ENCODE data around the gene ADAMTS7.
"Not testable (repeated sequence)": the region's sequence is repeated elsewhere in the genome, so short reads cannot be mapped to it uniquely, and the experiment has no call there.

The ADAMTS7 gene

GRCh38 chr15:78765154-78765860 is 46.0 kb downstream of the ADAMTS7 start:
- not testable (repeated sequence) for DNase-seq

DNA sequence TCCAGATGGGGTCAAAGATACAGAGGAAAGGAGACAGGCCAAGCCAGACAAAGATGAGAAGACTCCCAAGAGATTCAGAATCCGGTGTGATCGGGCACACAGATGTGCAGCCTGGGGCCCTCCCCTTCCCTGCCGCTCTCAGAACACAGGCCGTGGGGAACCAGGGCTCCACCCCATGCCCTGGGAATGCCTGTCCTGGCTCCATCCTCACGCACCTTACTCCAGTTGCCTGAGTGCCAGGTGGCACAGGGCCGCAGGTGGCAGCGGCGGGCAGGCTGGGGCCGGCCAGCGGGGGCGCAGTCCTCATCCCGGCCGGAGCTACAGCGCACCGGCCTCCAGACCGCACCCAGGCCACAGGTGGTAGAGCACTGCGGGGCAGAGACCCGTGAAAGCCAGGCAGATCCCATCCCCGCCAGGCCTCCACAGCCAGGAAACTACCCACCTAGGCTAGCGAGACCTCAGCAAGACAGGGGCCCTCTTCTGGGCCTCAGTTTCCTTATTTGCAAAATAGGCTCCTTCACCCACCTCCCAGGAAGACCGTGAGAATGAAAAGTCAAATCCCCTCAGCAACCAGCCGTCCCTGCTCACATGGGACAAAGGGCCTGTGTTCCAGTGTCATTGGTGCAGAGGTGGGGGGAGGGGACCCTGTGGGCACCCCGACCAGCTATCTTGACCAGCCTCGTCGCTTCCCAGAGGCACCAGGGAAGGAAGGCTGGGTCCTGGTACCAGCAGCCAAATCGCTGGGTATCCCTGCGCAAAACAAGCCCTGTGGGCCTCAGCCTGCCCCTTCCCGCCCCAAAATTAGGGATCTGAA is 46.7 kb downstream of the ADAMTS7 start:
- DNase-seq, result not testable (repeated sequence)

GRCh38 chr15:78763796-78764241 is 47.4 kb downstream of the ADAMTS7 start:
- no peak for DNase-seq

DNA sequence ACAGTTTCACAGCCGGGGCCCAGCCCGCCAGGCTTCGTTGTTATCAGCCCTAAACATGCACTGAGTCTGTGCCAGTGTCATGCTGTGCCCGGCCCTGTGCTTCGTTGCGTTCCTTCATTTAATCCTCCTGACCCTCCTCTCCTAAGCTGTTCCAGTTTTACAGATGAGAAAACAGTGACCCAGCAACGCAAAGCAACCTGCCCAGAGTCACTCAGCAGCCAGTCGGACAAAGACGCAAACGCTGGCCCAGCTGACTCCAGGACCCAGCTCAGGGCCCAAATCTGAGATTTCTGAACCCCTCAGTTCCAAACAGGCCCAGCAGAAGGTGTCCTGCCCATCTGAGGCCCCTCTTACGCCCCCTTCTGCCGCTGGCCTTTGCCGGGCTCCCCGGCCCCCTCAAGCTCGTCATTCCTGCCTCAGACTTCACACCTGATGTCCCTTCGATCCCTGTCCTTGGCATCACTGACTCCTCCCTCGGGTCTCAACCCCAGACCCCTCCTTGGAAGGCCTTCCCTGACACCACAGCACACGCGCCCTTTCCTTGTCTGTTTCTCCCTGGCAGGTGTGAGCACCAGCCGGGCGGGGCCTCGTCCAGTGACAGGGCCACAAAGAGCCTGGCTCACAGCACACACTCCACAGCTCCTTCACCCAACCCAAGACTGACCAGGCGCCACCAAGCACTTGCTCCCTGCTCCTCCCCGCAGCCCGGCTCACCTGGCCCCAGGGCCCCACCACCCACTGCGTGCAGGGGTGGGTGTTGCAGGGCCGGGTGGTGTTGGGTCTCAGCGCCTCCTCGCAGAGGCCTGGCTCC is 48.1 kb downstream of the ADAMTS7 start:
- DNase-seq, result no peak

- DNase-seq, result not testable (repeated sequence)
Observed at GRCh38 chr15:78762386-78762961, 48.8 kb downstream of the ADAMTS7 start.

- no peak for DNase-seq
Observed at GRCh38 chr15:78761891-78762385, 49.3 kb downstream of the ADAMTS7 start.

- DNase-seq, result peak; percentile 74
Observed at GRCh38 chr15:78761475-78761874, 49.8 kb downstream of the ADAMTS7 start.

- DNase-seq, result no peak
Observed at GRCh38 chr15:78761020-78761419, 50.2 kb downstream of the ADAMTS7 start.

- DNase-seq, result not testable (repeated sequence)
Observed at GRCh38 chr15:78760091-78760882, 51.0 kb downstream of the ADAMTS7 start.

- DNase-seq, result not testable (repeated sequence)
Observed at GRCh38 chr15:78759361-78759998, 51.8 kb downstream of the ADAMTS7 start.

GRCh38 chr15:78758486-78759200 is 52.6 kb downstream of the ADAMTS7 start:
- DNase-seq, result not testable (repeated sequence)

GRCh38 chr15:78758084-78758483 is 53.2 kb downstream of the ADAMTS7 start:
- not testable (repeated sequence) for DNase-seq

DNA sequence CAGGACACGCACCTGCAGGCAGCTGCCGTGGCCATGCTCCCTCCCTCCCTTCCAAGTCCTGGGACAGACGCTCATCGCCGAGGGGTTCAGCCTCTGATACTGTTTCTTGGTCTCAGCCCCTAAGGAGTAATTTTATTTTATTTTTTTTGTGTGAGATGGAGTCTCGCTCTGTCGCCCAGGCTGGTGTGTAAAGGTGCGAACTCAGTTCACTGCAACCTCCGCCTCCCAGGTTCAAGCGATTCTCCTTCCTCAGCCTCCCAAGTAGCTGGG is 53.7 kb downstream of the ADAMTS7 start:
- no peak for DNase-seq

GRCh38 chr15:78756781-78757635 is 54.3 kb downstream of the ADAMTS7 start:
- not testable (repeated sequence) for DNase-seq

GRCh38 chr15:78755900-78756591 is 55.2 kb downstream of the ADAMTS7 start:
- DNase-seq, result not testable (repeated sequence)

GRCh38 chr15:78754637-78755280 is 56.5 kb downstream of the ADAMTS7 start:
- DNase-seq, result not testable (repeated sequence)

DNA sequence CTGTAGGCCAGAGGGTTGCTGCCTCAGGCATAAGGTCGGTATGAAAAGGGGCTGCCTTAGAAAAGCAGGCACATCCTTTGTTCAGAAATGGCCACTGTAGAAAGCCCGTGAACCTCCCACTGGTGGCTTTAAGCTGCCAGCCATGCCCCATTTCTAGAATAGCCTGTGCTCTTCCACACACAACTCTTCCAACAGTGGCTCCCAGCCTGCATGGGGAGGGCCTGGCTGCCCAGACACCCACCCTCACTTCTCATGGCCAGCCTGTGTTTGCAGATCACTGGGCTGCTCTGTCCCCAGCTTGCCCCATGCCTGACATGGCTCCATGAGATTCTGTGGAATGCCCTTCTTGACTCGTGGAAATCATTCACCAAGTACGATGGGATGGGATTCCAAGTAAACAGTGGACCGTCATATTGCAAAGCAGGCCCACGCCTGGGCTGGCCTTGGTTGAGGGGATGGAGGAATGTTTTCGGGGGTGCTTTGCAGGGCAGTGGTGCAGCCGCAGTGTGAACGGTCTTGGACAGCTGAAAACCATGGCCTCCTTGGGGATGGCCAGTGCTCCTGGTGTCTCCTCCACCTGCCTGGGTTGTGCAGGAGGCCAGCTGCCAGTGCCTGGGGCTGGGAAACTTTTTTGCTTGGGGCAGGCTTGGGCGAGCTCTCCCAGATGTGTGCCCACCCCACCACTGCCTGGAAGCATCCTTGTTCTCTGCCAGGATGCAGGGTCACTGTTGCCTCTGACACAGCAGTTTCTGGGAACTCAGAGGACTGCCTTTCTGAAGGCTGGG is 57.3 kb downstream of the ADAMTS7 start:
- DNase-seq, result not testable (repeated sequence)

GRCh38 chr15:78753359-78753659 is 58.0 kb downstream of the ADAMTS7 start:
- not testable (repeated sequence) for DNase-seq
